NCI-H69 (cell line): Measurements from ENCODE around the gene MPI.
A peak's percentile ranks its signal among the peaks of the same experiment; 100 is the strongest.
"Not testable (repeated sequence)": the region's sequence is repeated elsewhere in the genome, so short reads cannot be mapped to it uniquely, and the experiment has no call there.

Experiments
- DNase-seq: peaks from one replicate; lab custom pipeline; 2025; lab: John Stamatoyannopoulos, UW

The MPI gene

GRCh38 chr15:74863239-74864056, 26.4 kb upstream of the MPI start:
- DNase-seq = no peak

- no peak for DNase-seq
Measured at GRCh38 chr15:74864296-74864695, 25.5 kb upstream of the MPI start.

- DNase-seq = no peak
Measured at GRCh38 chr15:74865316-74865715, 24.5 kb upstream of the MPI start.

GRCh38 chr15:74866090-74866489, 23.8 kb upstream of the MPI start:
- no peak for DNase-seq

GRCh38 chr15:74867466-74868038, 22.3 kb upstream of the MPI start:
- no peak for DNase-seq

- no peak for DNase-seq
Measured at GRCh38 chr15:74868059-74868458, 21.8 kb upstream of the MPI start.

GRCh38 chr15:74869372-74869725, 20.5 kb upstream of the MPI start:
- no peak for DNase-seq

GRCh38 chr15:74869726-74870407, 20.0 kb upstream of the MPI start:
- DNase-seq = no peak

GRCh38 chr15:74870436-74871215, 19.2 kb upstream of the MPI start:
- DNase-seq = no peak

- DNase-seq = no peak
Measured at GRCh38 chr15:74872702-74873035, 17.2 kb upstream of the MPI start.

- DNase-seq = peak; percentile 92
Measured at GRCh38 chr15:74873036-74873755, 16.6 kb upstream of the MPI start, which contains the start of gene SCAMP2. Gene SCAMP2, minus strand, starts transcription at chr15:74873365. Its CDS starts 110 bp downstream, at chr15:74873255.

- peak; percentile 28 for DNase-seq
Measured at GRCh38 chr15:74873756-74874424, 16.0 kb upstream of the MPI start.

- no peak for DNase-seq
Measured at GRCh38 chr15:74878273-74878672, 11.6 kb upstream of the MPI start.

- no peak for DNase-seq
Measured at GRCh38 chr15:74882528-74882927, 7.3 kb upstream of the MPI start.

GRCh38 chr15:74884428-74885223, 5.2 kb upstream of the MPI start:
- DNase-seq = no peak

- no peak for DNase-seq
Measured at GRCh38 chr15:74885461-74885860, 4.4 kb upstream of the MPI start.

- not testable (repeated sequence) for DNase-seq
Measured at GRCh38 chr15:74887537-74888193, 2.2 kb upstream of the MPI start.

- no peak for DNase-seq
Measured at GRCh38 chr15:74888716-74889115, 1.1 kb upstream of the MPI start.

- peak; percentile 27 for DNase-seq
Measured at GRCh38 chr15:74889390-74889882, 406 bp upstream of the MPI start.

GRCh38 chr15:74890665-74890960, 771 bp downstream of the MPI start:
- no peak for DNase-seq
